Keratinocyte (primary cell): ENCODE results near the gene PLAC9. TPM values are rescaled to one million over a fixed set of nuclear protein-coding genes. Genes with fewer than 3 reads are reported as not detected.
"Not testable (repeated sequence)": the region's sequence is repeated elsewhere in the genome, so short reads cannot be mapped to it uniquely, and the experiment has no call there.

ENCODE experiments used
- DNase-seq: peaks from one replicate; pipeline ENCODE4 v3.0.0-alpha.2; 2011; ENCODE audit warnings: low read depth, missing footprints, low spot score
- FAIRE-seq: peaks from 2 replicates; lab custom pipeline; 2011; peaks lifted over from hg19 to GRCh38; lab: Jason Lieb, UNC
- H2AFZ ChIP-seq: 2 replicates; pipeline ENCODE4 v1.6.0; 2012; ENCODE audit warnings: low read length, control low read depth, inconsistent platforms; ENCODE audit not compliant: control insufficient read depth
- H3K27ac ChIP-seq: 2 replicates; pipeline ENCODE4 v1.5.1; 2011; ENCODE audit warnings: low read length; ENCODE audit not compliant: control insufficient read depth, insufficient read depth
- H3K27me3 ChIP-seq: 3 replicates; pipeline ENCODE4 v1.6.0; 2011; ENCODE audit warnings: low read length; ENCODE audit not compliant: control insufficient read depth, insufficient read depth; ENCODE audit errors: extremely low read depth
- H3K36me3 ChIP-seq, 2 experiments: 2 replicates in 1 of 2; 3 replicates in 1 of 2; pipeline ENCODE4 v1.5.1; 2011; ENCODE audit warnings: low read length in 2 of 2, mild to moderate bottlenecking in 1 of 2; ENCODE audit not compliant: control insufficient read depth in 2 of 2, insufficient read depth in 2 of 2; ENCODE audit errors: extremely low read depth in 1 of 2
- H3K4me1 ChIP-seq: 3 replicates; pipeline ENCODE4 v1.5.1; 2011; ENCODE audit warnings: low read length; ENCODE audit not compliant: control insufficient read depth, insufficient read depth; ENCODE audit errors: extremely low read depth
- H3K4me2 ChIP-seq: 3 replicates; pipeline ENCODE4 v1.6.0; 2011; ENCODE audit warnings: low read depth, low read length; ENCODE audit not compliant: control insufficient read depth, insufficient read depth; ENCODE audit errors: extremely low read depth
- H3K4me3 ChIP-seq, 3 experiments: fragments of 200-600 bp in 1 of 3; sonication (generic) in 1 of 3; 2 replicates in 2 of 3; 3 replicates in 1 of 3; pipeline ENCODE4 v1.5.1; 2011 to 2016; ENCODE audit warnings: low read length in 3 of 3, mild to moderate bottlenecking in 3 of 3, control low read depth in 2 of 3, inconsistent platforms in 1 of 3, low read depth in 1 of 3, mixed read lengths in 1 of 3, mixed run types in 1 of 3, moderate library complexity in 1 of 3; ENCODE audit not compliant: control insufficient read depth in 2 of 3, insufficient read depth in 2 of 3; ENCODE audit errors: extremely low read depth in 1 of 3
- H3K79me2 ChIP-seq: 2 replicates; pipeline ENCODE4 v1.6.0; 2012; ENCODE audit warnings: low read length; ENCODE audit not compliant: control insufficient read depth, insufficient read depth
- H3K9ac ChIP-seq: 3 replicates; pipeline ENCODE4 v1.6.0; 2011; ENCODE audit warnings: low read length; ENCODE audit not compliant: control insufficient read depth, insufficient read depth; ENCODE audit errors: extremely low read depth
- H3K9me1 ChIP-seq: 3 replicates; pipeline ENCODE4 v1.6.0; 2011; ENCODE audit warnings: low read length; ENCODE audit not compliant: control insufficient read depth, insufficient read depth; ENCODE audit errors: extremely low read depth
- H3K9me3 ChIP-seq: 2 replicates; pipeline ENCODE4 v1.5.1; 2012; ENCODE audit warnings: low read depth, low read length; ENCODE audit not compliant: control insufficient read depth
- H4K20me1 ChIP-seq: 3 replicates; pipeline ENCODE4 v1.6.0; 2011; ENCODE audit warnings: low read length; ENCODE audit not compliant: control insufficient read depth, insufficient read depth; ENCODE audit errors: extremely low read depth
- EZH2 ChIP-seq: IDR thresholded peaks from one replicate; pipeline ENCODE4 v1.6.1; 2012; ENCODE audit warnings: inconsistent platforms, mild to moderate bottlenecking, low read length, moderate library complexity
- dilution Hi-C: fragments of 300-500 bp; cut with MboI; formaldehyde crosslinking; loops from one replicate; pipeline ENCODE4 v1.7.0; 2020; ENCODE audit warnings: low sequenced_read_pairs; ENCODE audit not compliant: extremely low pct_ligation_motif_present
- polyA plus RNA-seq, 5 experiments: library from polyadenylated mRNA; depleted of rRNA in 3 of 5; stranded (reverse) in 3 of 5; stranded (forward) in 1 of 5; unstranded in 1 of 5; fragments of >200 nt; gene quantifications; 1 replicate in 1 of 5; 2 replicates in 3 of 5; 3 replicates in 1 of 5; pipeline versions ENCODE4 v1.2.1 to v1.2.3, GENCODE V29; 2011 to 2012; ENCODE audit warnings: missing spikeins in 2 of 5, low read depth in 1 of 5, low replicate concordance in 1 of 5
- TF ChIP-seq, protein P1 (sequence below), 3 experiments: IDR thresholded peaks in 1 of 3; conservative IDR thresholded peaks in 1 of 3; optimal IDR thresholded peaks in 1 of 3; 2 replicates in 2 of 3; 3 replicates in 1 of 3; pipeline versions ENCODE3 to v1.5.1; 2011; ENCODE audit warnings: low read length in 3 of 3, mild to moderate bottlenecking in 3 of 3, moderate library complexity in 2 of 3, control low read depth in 1 of 3, inconsistent platforms in 1 of 3; ENCODE audit not compliant: insufficient read depth in 2 of 3; ENCODE audit errors: extremely low read depth in 1 of 3

PLAC9 gene
- polyA plus RNA-seq, 1 donor (not counting 4 experiments of a cell fraction or from before 2014, with no cell fraction given), result 0.39 TPM

DNA sequence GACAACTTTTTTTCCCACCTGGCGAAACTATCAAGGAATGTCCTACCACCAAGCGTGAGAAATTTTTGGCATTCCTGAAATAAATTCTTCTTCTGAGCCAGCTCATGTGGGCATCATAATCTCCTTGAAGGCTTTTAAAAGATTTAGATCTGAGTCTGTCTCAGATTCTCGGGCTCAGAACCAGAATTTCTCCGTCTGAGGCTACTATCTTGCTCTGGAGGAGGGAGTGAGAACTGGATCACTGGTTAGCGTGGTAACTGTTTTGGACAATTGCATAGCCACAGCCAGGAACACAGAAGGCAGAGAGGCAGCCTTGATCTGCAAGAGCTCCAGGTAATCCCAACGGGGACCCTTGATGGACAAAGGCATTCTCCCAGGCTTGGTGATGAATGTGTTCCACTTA is 1.0 kb upstream of the PLAC9 start:
- Histone ChIP-seq H3K27ac (no peak overlapping the region), H3K4me1 (peaks cover 5% of the 10 kb centered on the region), H3K9me1 (no peaks in the 10 kb centered on the region), H2AFZ (no peak overlapping the region), H3K4me3 (no peak overlapping the region), H4K20me1 (no peaks in the 10 kb centered on the region), H3K4me2 (no peak overlapping the region), H3K27me3 (peaks cover 17% of the 10 kb centered on the region), H3K9me3 (no peaks in the 10 kb centered on the region), H3K36me3 (no peaks in the 10 kb centered on the region), H3K79me2 (no peaks in the 10 kb centered on the region), H3K9ac (no peak overlapping the region)
- FAIRE-seq (no peak), DNase-seq (no peak)
- dilution Hi-C loops, result no loop called here
- no peak for TF ChIP-seq EZH2
- TF ChIP-seq, protein P1, sequence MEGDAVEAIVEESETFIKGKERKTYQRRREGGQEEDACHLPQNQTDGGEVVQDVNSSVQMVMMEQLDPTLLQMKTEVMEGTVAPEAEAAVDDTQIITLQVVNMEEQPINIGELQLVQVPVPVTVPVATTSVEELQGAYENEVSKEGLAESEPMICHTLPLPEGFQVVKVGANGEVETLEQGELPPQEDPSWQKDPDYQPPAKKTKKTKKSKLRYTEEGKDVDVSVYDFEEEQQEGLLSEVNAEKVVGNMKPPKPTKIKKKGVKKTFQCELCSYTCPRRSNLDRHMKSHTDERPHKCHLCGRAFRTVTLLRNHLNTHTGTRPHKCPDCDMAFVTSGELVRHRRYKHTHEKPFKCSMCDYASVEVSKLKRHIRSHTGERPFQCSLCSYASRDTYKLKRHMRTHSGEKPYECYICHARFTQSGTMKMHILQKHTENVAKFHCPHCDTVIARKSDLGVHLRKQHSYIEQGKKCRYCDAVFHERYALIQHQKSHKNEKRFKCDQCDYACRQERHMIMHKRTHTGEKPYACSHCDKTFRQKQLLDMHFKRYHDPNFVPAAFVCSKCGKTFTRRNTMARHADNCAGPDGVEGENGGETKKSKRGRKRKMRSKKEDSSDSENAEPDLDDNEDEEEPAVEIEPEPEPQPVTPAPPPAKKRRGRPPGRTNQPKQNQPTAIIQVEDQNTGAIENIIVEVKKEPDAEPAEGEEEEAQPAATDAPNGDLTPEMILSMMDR (optimal IDR thresholded peaks at IDR 0.05 in 1 of 3, IDR thresholded peaks at IDR 0.05 in 1 of 3, conservative IDR thresholded peaks at IDR 0.05 in 1 of 3; ENCODE audit: extremely low read depth in 1 of 3, insufficient read depth in 2 of 3, low read length in 3 of 3), result no peak

DNA sequence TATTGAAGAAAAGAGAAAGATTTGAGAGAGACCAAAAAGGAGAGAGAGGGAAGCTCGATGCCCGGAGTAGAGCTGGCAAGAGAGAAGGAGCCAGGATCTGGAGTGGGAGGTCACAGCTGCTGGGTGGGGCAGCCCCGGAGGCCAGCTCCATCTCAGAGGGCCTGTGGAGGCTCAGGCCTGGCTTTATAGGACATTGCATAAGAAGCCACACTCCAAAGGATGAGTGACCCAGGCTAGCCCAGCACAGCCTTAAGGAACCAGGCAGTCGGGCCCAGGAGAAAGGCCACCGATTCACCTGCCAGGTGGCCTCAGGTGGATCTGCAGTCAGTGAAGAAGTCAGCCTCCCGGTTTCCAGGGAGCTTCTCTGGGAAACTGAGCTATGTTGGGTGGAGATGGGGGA is 676 bp downstream of the PLAC9 start:
- peak; percentile 2 for TF ChIP-seq EZH2
- TF ChIP-seq, protein P1 (optimal IDR thresholded peaks at IDR 0.05 in 1 of 3, IDR thresholded peaks at IDR 0.05 in 1 of 3, conservative IDR thresholded peaks at IDR 0.05 in 1 of 3; ENCODE audit: extremely low read depth in 1 of 3, insufficient read depth in 2 of 3, low read length in 3 of 3), result no peak
- H3K4me3 ChIP-seq, result no peak overlapping the region
- H2AFZ ChIP-seq, result peak overlapping the region; percentile 75
- H3K27me3 ChIP-seq, result peaks cover 17% of the 10 kb centered on the region
- H3K4me1 ChIP-seq, result peaks cover 5% of the 10 kb centered on the region
- FAIRE-seq (no peak), DNase-seq (no peak)
- H3K9me3 ChIP-seq, result no peaks in the 10 kb centered on the region
- no peaks in the 10 kb centered on the region for H3K9me1 ChIP-seq
- no peak overlapping the region for H3K27ac ChIP-seq
- H3K9ac ChIP-seq, result no peak overlapping the region
- dilution Hi-C loops, result no loop called here
- no peaks in the 10 kb centered on the region for H3K79me2 ChIP-seq
- H4K20me1 ChIP-seq, result no peaks in the 10 kb centered on the region
- H3K4me2 ChIP-seq, result peak overlapping the region; percentile 74
- no peaks in the 10 kb centered on the region for H3K36me3 ChIP-seq

DNA sequence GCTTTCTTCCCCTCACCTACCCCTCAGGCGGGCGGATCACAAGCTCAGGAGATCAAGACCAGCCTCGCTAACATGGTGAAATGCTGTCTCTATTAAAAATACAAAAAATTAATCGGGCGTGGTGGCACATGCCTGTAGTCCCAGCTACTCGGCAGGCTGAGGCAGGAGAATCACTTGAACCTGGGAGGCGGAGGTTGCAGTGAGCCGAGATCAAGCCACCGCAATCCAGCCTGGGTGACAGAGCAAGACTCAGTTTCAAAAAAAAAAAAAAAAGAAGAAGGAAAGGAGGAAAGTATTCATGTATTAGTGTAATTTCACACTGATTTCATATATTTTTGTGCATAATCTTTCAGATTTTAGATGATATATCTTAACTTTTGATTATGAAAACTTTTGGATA is 1.2 kb downstream of the PLAC9 start:
- H2AFZ ChIP-seq, H3K36me3 ChIP-seq, H3K4me1 ChIP-seq, H3K27ac ChIP-seq, H3K4me2 ChIP-seq, DNase-seq, H3K9me3 ChIP-seq, H3K79me2 ChIP-seq, H4K20me1 ChIP-seq, H3K4me3 ChIP-seq, dilution Hi-C loops, H3K9ac ChIP-seq, FAIRE-seq, H3K9me1 ChIP-seq: not testable (repeated sequence)
- peaks cover 17% of the 10 kb centered on the region for H3K27me3 ChIP-seq
